AG09309 (cell line): ENCODE measurements around the gene CDH20.
A peak's percentile ranks its signal among the peaks of the same experiment; 100 is the strongest.

Source experiments
- DNase-seq: peaks from one replicate; pipeline ENCODE4 v3.0.0-alpha.2; 2010; ENCODE audit warnings: low read depth
- H3K4me3 ChIP-seq: 2 replicates; pipeline ENCODE4 v1.5.1; 2011; ENCODE audit warnings: mild to moderate bottlenecking, low read depth, low read length, moderate library complexity; ENCODE audit not compliant: control insufficient read depth
- TF ChIP-seq, protein P1 (sequence below): IDR thresholded peaks from 2 replicates; pipeline ENCODE4 v1.5.1; 2011; ENCODE audit warnings: mild to moderate bottlenecking, low read depth, low read length, inconsistent platforms; ENCODE audit not compliant: insufficient read depth, control insufficient read depth; ENCODE audit errors: missing control alignments

Gene CDH20

DNA sequence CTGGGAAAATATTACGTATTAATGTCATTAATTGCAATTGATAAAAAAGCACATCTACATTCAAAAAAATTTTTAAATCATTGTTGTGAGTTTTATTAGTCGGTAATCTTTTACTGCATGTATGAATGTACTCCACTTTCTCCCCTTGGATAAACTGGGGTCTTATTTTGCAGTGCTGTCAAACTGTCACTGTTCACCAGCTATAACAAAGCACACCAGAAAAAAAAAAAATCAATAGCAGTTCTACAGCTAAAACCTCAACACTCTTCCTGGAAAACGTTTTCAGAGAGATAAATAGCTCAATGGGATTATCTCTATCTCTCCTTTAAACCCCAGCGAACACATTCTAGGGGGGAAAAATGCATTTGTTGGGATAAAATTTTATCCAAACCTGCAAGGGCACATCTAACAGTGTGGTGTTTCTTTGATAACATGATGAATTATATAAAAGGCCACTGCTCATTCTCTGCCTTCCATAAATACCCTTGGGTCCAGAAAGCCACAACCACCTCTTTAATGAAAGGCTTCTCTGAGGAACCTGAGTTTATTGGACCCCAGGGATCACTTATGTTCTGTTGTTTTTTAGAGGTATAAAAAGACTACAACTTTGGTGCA is 219.9 kb downstream of the CDH20 start:
- TF ChIP-seq, protein P1, sequence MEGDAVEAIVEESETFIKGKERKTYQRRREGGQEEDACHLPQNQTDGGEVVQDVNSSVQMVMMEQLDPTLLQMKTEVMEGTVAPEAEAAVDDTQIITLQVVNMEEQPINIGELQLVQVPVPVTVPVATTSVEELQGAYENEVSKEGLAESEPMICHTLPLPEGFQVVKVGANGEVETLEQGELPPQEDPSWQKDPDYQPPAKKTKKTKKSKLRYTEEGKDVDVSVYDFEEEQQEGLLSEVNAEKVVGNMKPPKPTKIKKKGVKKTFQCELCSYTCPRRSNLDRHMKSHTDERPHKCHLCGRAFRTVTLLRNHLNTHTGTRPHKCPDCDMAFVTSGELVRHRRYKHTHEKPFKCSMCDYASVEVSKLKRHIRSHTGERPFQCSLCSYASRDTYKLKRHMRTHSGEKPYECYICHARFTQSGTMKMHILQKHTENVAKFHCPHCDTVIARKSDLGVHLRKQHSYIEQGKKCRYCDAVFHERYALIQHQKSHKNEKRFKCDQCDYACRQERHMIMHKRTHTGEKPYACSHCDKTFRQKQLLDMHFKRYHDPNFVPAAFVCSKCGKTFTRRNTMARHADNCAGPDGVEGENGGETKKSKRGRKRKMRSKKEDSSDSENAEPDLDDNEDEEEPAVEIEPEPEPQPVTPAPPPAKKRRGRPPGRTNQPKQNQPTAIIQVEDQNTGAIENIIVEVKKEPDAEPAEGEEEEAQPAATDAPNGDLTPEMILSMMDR, result no peak
- DNase-seq, result no peak

GRCh38 chr18:61554117-61554776 is 221.0 kb downstream of the CDH20 start:
- no peak for DNase-seq
- TF ChIP-seq, protein P1, result no peak
- H3K4me3 ChIP-seq, result no peak overlapping the region

More for the DNA sequence above, 219.9 kb downstream of the CDH20 start:
- no peak overlapping the region for H3K4me3 ChIP-seq

GRCh38 chr18:61554946-61555361 is 221.7 kb downstream of the CDH20 start:
- TF ChIP-seq, protein P1, result no peak
- DNase-seq, result no peak

DNA sequence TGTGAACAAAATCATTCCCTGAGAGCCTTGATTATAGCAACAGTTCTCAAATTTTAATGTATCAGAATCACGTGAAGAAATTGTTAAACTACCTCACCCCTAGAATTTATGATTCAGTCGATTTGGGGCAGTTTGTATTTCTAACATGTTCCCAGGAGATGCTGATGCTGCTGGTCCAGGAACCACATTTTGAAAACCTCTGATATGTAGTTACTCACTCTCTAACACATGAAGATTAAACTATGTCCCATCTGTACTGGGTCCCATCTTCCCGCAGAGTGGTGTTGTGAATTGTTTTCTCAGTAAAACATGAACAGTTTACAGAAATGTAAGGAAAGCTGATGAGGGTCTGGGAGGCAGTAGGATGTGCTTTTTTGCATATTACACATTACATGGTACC is 223.1 kb downstream of the CDH20 start:
- TF ChIP-seq, protein P1, result no peak
- no peak for DNase-seq
- no peak overlapping the region for H3K4me3 ChIP-seq

More at GRCh38 chr18:61554946-61555361, 221.7 kb downstream of the CDH20 start:
- H3K4me3 ChIP-seq, result no peak overlapping the region

- no peak for DNase-seq
- TF ChIP-seq, protein P1, result no peak
- no peak overlapping the region for H3K4me3 ChIP-seq
These were observed 223.6 kb downstream of the CDH20 start for GRCh38 chr18:61556862-61557261.

DNA sequence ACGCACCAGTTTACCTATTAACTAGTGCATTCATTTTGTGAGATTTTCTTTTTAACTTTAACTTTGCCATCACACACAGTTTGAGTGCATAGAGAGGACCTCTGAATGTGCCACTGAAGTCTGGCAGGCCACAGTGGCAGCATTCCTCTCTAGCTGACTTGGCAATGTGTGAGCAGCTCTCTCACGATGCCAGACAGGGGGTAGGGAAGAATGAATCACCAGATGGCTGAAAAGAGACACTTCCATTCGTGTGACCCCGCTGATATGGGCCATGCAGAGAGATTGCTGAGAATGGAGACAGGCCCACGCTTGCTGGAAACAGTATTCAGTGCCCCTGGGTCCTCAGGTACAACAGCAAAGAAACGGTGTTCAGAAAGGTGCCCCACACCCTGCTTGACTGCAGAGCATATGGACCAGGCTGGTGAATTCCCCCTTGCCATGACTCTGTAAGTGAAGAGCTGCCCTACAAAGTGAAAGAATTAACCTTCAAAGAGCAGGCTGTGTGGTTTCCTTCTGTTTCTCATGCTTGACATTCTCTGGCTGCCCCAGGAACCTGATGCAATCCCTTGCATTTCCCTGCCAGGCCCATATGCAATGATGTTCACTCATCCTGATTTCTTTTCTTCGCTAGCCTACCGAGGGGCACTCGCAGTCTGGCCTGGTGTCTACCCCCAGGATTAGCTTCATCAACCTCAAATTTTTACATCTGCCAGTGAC is 236.1 kb downstream of the CDH20 start:
- TF ChIP-seq, protein P1, result no peak
- peak; percentile 71 for DNase-seq

More for the DNA sequence above, 236.1 kb downstream of the CDH20 start:
- no peak overlapping the region for H3K4me3 ChIP-seq
